AG08396 (cell line): ENCODE results near the gene CA4.
A peak's percentile ranks its signal among the peaks of the same experiment; 100 is the strongest.
"Not testable (repeated sequence)": the region's sequence is repeated elsewhere in the genome, so short reads cannot be mapped to it uniquely, and the experiment has no call there.

Source experiments
- DNase-seq: peaks from one replicate; pipeline ENCODE4 v3.0.0; 2012; ENCODE audit warnings: low spot score, mixed read lengths

The CA4 gene

GRCh38 chr17:60149691-60150582, at the start of gene CA4:
Gene CA4, plus strand, starts transcription at chr17:60149973. Its CDS starts 62 bp downstream, at chr17:60150035.
- no peak for DNase-seq

GRCh38 chr17:60100577-60100976, 49.2 kb upstream of the CA4 start:
- DNase-seq: not testable (repeated sequence)

- not testable (repeated sequence) for DNase-seq
Observed at GRCh38 chr17:60102015-60102631, 47.6 kb upstream of the CA4 start.

GRCh38 chr17:60102632-60103096, 47.1 kb upstream of the CA4 start:
- DNase-seq: peak; percentile 41

- DNase-seq: no peak
Observed at GRCh38 chr17:60103957-60104356, 45.8 kb upstream of the CA4 start.

- DNase-seq: peak; percentile 57
Observed at GRCh38 chr17:60106340-60107059, 43.3 kb upstream of the CA4 start.

- DNase-seq: no peak
Observed at GRCh38 chr17:60107526-60108257, 42.1 kb upstream of the CA4 start.

- not testable (repeated sequence) for DNase-seq
Observed at GRCh38 chr17:60108309-60108708, 41.5 kb upstream of the CA4 start.

GRCh38 chr17:60108712-60109111, 41.1 kb upstream of the CA4 start:
- no peak for DNase-seq

GRCh38 chr17:60109161-60109560, 40.6 kb upstream of the CA4 start:
- DNase-seq: no peak

GRCh38 chr17:60110586-60110985, 39.2 kb upstream of the CA4 start:
- no peak for DNase-seq

- not testable (repeated sequence) for DNase-seq
Observed at GRCh38 chr17:60111661-60112060, 38.1 kb upstream of the CA4 start.

GRCh38 chr17:60115364-60115763, 34.4 kb upstream of the CA4 start:
- not testable (repeated sequence) for DNase-seq

GRCh38 chr17:60116196-60116595, 33.6 kb upstream of the CA4 start:
- DNase-seq: not testable (repeated sequence)

GRCh38 chr17:60119162-60119561, 30.6 kb upstream of the CA4 start:
- not testable (repeated sequence) for DNase-seq

GRCh38 chr17:60119807-60120748, 29.7 kb upstream of the CA4 start:
- not testable (repeated sequence) for DNase-seq

- peak; percentile 23 for DNase-seq
Observed at GRCh38 chr17:60127068-60128064, 22.4 kb upstream of the CA4 start.

- peak; percentile 1 for DNase-seq
Observed at GRCh38 chr17:60128171-60128859, 21.5 kb upstream of the CA4 start.

GRCh38 chr17:60129164-60129563, 20.6 kb upstream of the CA4 start:
- DNase-seq: no peak
